ENCODE data around the gene RELN.
A peak's percentile ranks its signal among the peaks of the same experiment; 100 is the strongest.

The RELN gene

DNA sequence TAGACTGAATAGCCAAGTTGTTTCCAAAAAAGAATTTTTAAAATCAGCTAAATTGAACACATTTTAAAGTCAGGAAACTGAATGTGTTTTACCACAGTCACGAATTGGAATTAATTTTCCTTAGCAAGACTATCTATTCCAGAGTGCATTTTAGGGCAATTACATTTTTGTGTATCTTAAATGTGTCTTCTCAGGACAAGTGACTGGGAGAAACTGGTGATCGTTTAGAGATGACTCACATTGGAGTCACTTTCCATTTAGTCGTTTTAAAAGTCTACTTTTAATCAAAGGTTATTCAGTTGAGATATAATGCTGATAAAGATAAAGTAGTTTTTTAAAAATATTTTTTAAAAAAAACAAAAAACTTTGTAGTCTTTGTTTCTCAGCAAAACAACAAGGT, 351.7 kb downstream of the RELN start:
- Histone ChIP-seq H3K14ac (ENCODE audit: low read length in 2 of 2) (no peak overlapping the region), H3K4me1 (ENCODE audit: control insufficient read depth, insufficient read depth, low read depth, low read length) (peaks cover 1% of the 10 kb centered on the region), H4K91ac (ENCODE audit: low read length) (no peak overlapping the region), H3K9ac (ENCODE audit: low read length) (peak overlapping the region; percentile 70), H3K18ac (ENCODE audit: low read depth in 1 of 2, low read length in 2 of 2) (no peak overlapping the region), H3K79me1 (replicated peaks; ENCODE audit: low read length, poor library complexity, severe bottlenecking) (no peaks in the 10 kb centered on the region), H3K4ac (ENCODE audit: low read depth in 1 of 2, low read length in 2 of 2) (no peak overlapping the region), H2BK120ac (ENCODE audit: low read depth, low read length) (no peak overlapping the region), H3K27ac (ENCODE audit: low read length, poor library complexity, severe bottlenecking) (no peak overlapping the region), H2BK5ac (ENCODE audit: low read depth, low read length, poor library complexity, severe bottlenecking) (no peak overlapping the region), H3K4me3 (ENCODE audit: insufficient read depth in 1 of 2, low read depth in 1 of 2, low read length in 2 of 2) (no peak overlapping the region), H3K27me3 (ENCODE audit: control insufficient read depth in 1 of 2, insufficient read depth in 1 of 2, low read length in 2 of 2) (no peaks in the 10 kb centered on the region), H3K4me2 (ENCODE audit: low read length, poor library complexity, severe bottlenecking) (no peak overlapping the region), H2AFZ (ENCODE audit: low read depth, low read length) (no peak overlapping the region), H3K23ac (ENCODE audit: low read length in 2 of 2) (no peak overlapping the region), H4K8ac (ENCODE audit: low read length) (no peak overlapping the region), H2AK5ac (ENCODE audit: low read length, severe bottlenecking) (no peak overlapping the region), H2BK15ac (ENCODE audit: low read depth, poor library complexity, severe bottlenecking) (no peak overlapping the region), H2BK12ac (ENCODE audit: low read length in 2 of 2) (no peak overlapping the region), H3K36me3 (ENCODE audit: control insufficient read depth in 1 of 2, insufficient read depth in 2 of 2, low read depth in 1 of 2, low read length in 2 of 2) (no peaks in the 10 kb centered on the region), H3K9me3 (ENCODE audit: control insufficient read depth, low read length) (no peaks in the 10 kb centered on the region)
- peak; percentile 28 for DNase-seq
- 20% methylated on average over 1 of the region's 3 CpGs for WGBS

GRCh38 chr7:103637094-103637493, 352.4 kb downstream of the RELN start:
- H3K27ac ChIP-seq (ENCODE audit: low read length, poor library complexity, severe bottlenecking) = peak overlapping the region; percentile 59
- no peak overlapping the region for H3K4ac ChIP-seq (ENCODE audit: low read depth in 1 of 2, low read length in 2 of 2)
- H2AFZ ChIP-seq (ENCODE audit: low read depth, low read length) = no peak overlapping the region
- DNase-seq = peak; percentile 53
- H2AK5ac ChIP-seq (ENCODE audit: low read length, severe bottlenecking) = no peak overlapping the region
- no peak overlapping the region for H2BK12ac ChIP-seq (ENCODE audit: low read length in 2 of 2)
- no peaks in the 10 kb centered on the region for H3K27me3 ChIP-seq (ENCODE audit: control insufficient read depth in 1 of 2, insufficient read depth in 1 of 2, low read length in 2 of 2)
- no peak overlapping the region for H4K91ac ChIP-seq (ENCODE audit: low read length)
- no peaks in the 10 kb centered on the region for H3K9me3 ChIP-seq (ENCODE audit: control insufficient read depth, low read length)
- WGBS = no CpG with 5 or more reads among the region's 1 CpG
- no peak overlapping the region for H3K18ac ChIP-seq (ENCODE audit: low read depth in 1 of 2, low read length in 2 of 2)
- no peak overlapping the region for H3K4me3 ChIP-seq (ENCODE audit: insufficient read depth in 1 of 2, low read depth in 1 of 2, low read length in 2 of 2)
- H3K36me3 ChIP-seq (ENCODE audit: control insufficient read depth in 1 of 2, insufficient read depth in 2 of 2, low read depth in 1 of 2, low read length in 2 of 2) = no peaks in the 10 kb centered on the region
- H3K4me2 ChIP-seq (ENCODE audit: low read length, poor library complexity, severe bottlenecking) = no peak overlapping the region
- no peak overlapping the region for H4K8ac ChIP-seq (ENCODE audit: low read length)
- H2BK5ac ChIP-seq (ENCODE audit: low read depth, low read length, poor library complexity, severe bottlenecking) = no peak overlapping the region
- H3K23ac ChIP-seq (ENCODE audit: low read length in 2 of 2) = no peak overlapping the region
- H3K79me1 ChIP-seq (replicated peaks; ENCODE audit: low read length, poor library complexity, severe bottlenecking) = no peaks in the 10 kb centered on the region
- H2BK15ac ChIP-seq (ENCODE audit: low read depth, poor library complexity, severe bottlenecking) = no peak overlapping the region
- peak overlapping the region; percentile 70 for H3K9ac ChIP-seq (ENCODE audit: low read length)
- peaks cover 1% of the 10 kb centered on the region for H3K4me1 ChIP-seq (ENCODE audit: control insufficient read depth, insufficient read depth, low read depth, low read length)
- H2BK120ac ChIP-seq (ENCODE audit: low read depth, low read length) = no peak overlapping the region
- H3K14ac ChIP-seq (ENCODE audit: low read length in 2 of 2) = no peak overlapping the region

- no peak overlapping the region for H3K4me3 ChIP-seq (ENCODE audit: insufficient read depth in 1 of 2, low read depth in 1 of 2, low read length in 2 of 2)
- H3K36me3 ChIP-seq (ENCODE audit: control insufficient read depth in 1 of 2, insufficient read depth in 2 of 2, low read depth in 1 of 2, low read length in 2 of 2) = no peaks in the 10 kb centered on the region
- H2BK15ac ChIP-seq (ENCODE audit: low read depth, poor library complexity, severe bottlenecking) = no peak overlapping the region
- WGBS = 72% methylated on average over 5 of the region's 5 CpGs
- no peak overlapping the region for H4K91ac ChIP-seq (ENCODE audit: low read length)
- H3K4ac ChIP-seq (ENCODE audit: low read depth in 1 of 2, low read length in 2 of 2) = no peak overlapping the region
- H4K8ac ChIP-seq (ENCODE audit: low read length) = no peak overlapping the region
- no peaks in the 10 kb centered on the region for H3K79me1 ChIP-seq (replicated peaks; ENCODE audit: low read length, poor library complexity, severe bottlenecking)
- no peaks in the 10 kb centered on the region for H3K27me3 ChIP-seq (ENCODE audit: control insufficient read depth in 1 of 2, insufficient read depth in 1 of 2, low read length in 2 of 2)
- no peak overlapping the region for H3K18ac ChIP-seq (ENCODE audit: low read depth in 1 of 2, low read length in 2 of 2)
- no peak overlapping the region for H2AK5ac ChIP-seq (ENCODE audit: low read length, severe bottlenecking)
- H2BK5ac ChIP-seq (ENCODE audit: low read depth, low read length, poor library complexity, severe bottlenecking) = no peak overlapping the region
- H2AFZ ChIP-seq (ENCODE audit: low read depth, low read length) = no peak overlapping the region
- no peaks in the 10 kb centered on the region for H3K9me3 ChIP-seq (ENCODE audit: control insufficient read depth, low read length)
- no peak overlapping the region for H2BK120ac ChIP-seq (ENCODE audit: low read depth, low read length)
- H2BK12ac ChIP-seq (ENCODE audit: low read length in 2 of 2) = no peak overlapping the region
- peak; percentile 6 for DNase-seq
- H3K4me1 ChIP-seq (ENCODE audit: control insufficient read depth, insufficient read depth, low read depth, low read length) = peaks cover 1% of the 10 kb centered on the region
- H3K9ac ChIP-seq (ENCODE audit: low read length) = peak overlapping the region; percentile 47
- no peak overlapping the region for H3K23ac ChIP-seq (ENCODE audit: low read length in 2 of 2)
- H3K27ac ChIP-seq (ENCODE audit: low read length, poor library complexity, severe bottlenecking) = no peak overlapping the region
- no peak overlapping the region for H3K4me2 ChIP-seq (ENCODE audit: low read length, poor library complexity, severe bottlenecking)
- no peak overlapping the region for H3K14ac ChIP-seq (ENCODE audit: low read length in 2 of 2)
Observed at GRCh38 chr7:103636153-103636552, 353.3 kb downstream of the RELN start.

DNA sequence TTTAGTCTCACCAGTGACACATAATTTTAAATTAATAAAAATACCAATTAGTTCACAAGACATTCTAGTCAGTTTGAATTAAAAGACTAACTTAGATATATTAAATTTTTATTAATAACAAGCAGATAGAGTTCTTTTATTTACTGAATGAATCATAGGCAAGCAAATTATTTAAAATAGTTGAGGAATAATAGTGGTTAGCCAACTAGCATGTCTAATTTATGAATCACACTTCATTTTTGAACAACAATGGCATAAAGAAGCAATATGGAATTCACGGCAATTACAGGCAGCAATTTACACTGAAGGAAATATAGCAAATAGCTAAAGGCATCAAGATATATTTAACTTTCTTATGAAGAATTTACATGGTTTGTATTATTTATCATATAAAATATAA, 356.5 kb downstream of the RELN start:
- Histone ChIP-seq H3K4me3 (ENCODE audit: insufficient read depth in 1 of 2, low read depth in 1 of 2, low read length in 2 of 2) (no peak overlapping the region), H2BK15ac (ENCODE audit: low read depth, poor library complexity, severe bottlenecking) (no peak overlapping the region), H3K14ac (ENCODE audit: low read length in 2 of 2) (no peak overlapping the region), H3K4me2 (ENCODE audit: low read length, poor library complexity, severe bottlenecking) (no peak overlapping the region), H3K4me1 (ENCODE audit: control insufficient read depth, insufficient read depth, low read depth, low read length) (peaks cover 1% of the 10 kb centered on the region), H2AK5ac (ENCODE audit: low read length, severe bottlenecking) (no peak overlapping the region), H3K18ac (ENCODE audit: low read depth in 1 of 2, low read length in 2 of 2) (no peak overlapping the region), H4K8ac (ENCODE audit: low read length) (no peak overlapping the region), H3K27me3 (ENCODE audit: control insufficient read depth in 1 of 2, insufficient read depth in 1 of 2, low read length in 2 of 2) (no peaks in the 10 kb centered on the region), H4K91ac (ENCODE audit: low read length) (no peak overlapping the region), H2BK12ac (ENCODE audit: low read length in 2 of 2) (no peak overlapping the region), H3K79me1 (replicated peaks; ENCODE audit: low read length, poor library complexity, severe bottlenecking) (no peaks in the 10 kb centered on the region), H3K23ac (ENCODE audit: low read length in 2 of 2) (no peak overlapping the region), H3K36me3 (ENCODE audit: control insufficient read depth in 1 of 2, insufficient read depth in 2 of 2, low read depth in 1 of 2, low read length in 2 of 2) (no peaks in the 10 kb centered on the region), H3K9ac (ENCODE audit: low read length) (no peak overlapping the region), H2BK120ac (ENCODE audit: low read depth, low read length) (no peak overlapping the region), H2AFZ (ENCODE audit: low read depth, low read length) (no peak overlapping the region), H3K27ac (ENCODE audit: low read length, poor library complexity, severe bottlenecking) (no peak overlapping the region), H3K4ac (ENCODE audit: low read depth in 1 of 2, low read length in 2 of 2) (no peak overlapping the region), H3K9me3 (ENCODE audit: control insufficient read depth, low read length) (no peaks in the 10 kb centered on the region), H2BK5ac (ENCODE audit: low read depth, low read length, poor library complexity, severe bottlenecking) (no peak overlapping the region)
- no peak for DNase-seq
- no CpG with 5 or more reads among the region's 1 CpG for WGBS

All from mesenchymal stem cell (in vitro differentiated cells and primary cell).